ENCODE results near the gene SPDYE5. TPM values are rescaled to one million over a fixed set of nuclear protein-coding genes. Genes with fewer than 3 reads are reported as not detected.
"Not testable (repeated sequence)": the region's sequence is repeated elsewhere in the genome, so short reads cannot be mapped to it uniquely, and the experiment has no call there.

Gene SPDYE5
- total RNA-seq, 4 donors from 2014 or later, result not detected

DNA sequence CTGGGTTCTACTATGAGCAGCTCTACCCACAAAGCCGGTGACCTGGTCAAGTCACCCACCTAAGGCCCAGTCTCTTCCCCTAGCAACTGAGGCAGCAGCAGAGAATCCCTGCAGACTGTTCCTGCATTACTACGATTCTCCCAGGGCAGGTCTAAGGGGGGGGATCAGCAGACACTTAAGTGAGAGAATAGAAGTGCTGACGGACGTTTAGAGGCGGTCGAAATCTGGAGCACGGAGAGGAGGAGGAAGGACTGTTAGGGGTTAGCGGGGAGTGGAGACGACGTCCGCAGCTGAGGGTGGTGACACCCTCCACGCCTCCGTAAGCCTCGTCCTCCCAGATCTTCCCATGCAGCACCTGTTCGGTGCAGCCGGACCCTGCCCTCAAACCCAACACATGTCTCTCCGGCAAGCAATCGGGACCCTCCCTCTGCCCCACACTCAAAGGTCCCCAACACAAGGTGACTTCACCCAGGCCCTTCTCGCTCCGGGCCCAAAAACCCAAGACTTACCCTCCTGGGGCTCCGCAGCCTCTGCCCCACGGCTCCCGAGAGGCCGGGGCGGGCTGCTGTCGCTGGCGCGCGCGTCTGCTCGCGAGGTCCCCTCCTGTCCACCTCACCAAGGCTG, 6.7 kb upstream of the SPDYE5 start:
- H3K27me3 ChIP-seq; H3K36me3 ChIP-seq; intact Hi-C loops (cut with DNase I); DNase-seq; H3K9me3 ChIP-seq: not testable (repeated sequence)
- Histone ChIP-seq H3K4me3 (peak overlapping the region; percentile 72 to 96 (median 76)), H3K27ac (peak overlapping the region; percentile 87 to 91 (median 88)), H3K4me1 (peaks cover 0 to 20% (median 0%) of the 10 kb centered on the region in 3 donors)
- WGBS, 2 donors, result 0% methylated on average over 7 of the region's 32 CpGs; no CpG with 5 or more reads in 1 of the 2 donors

GRCh38 chr7:75485979-75486643, 6.0 kb upstream of the SPDYE5 start, which contains the start of gene POM121C:
Gene POM121C, minus strand, starts transcription at chr7:75486299. Its CDS starts 44,803 bp downstream, at chr7:75441496.
- peak within 1 kb of the TSS; percentile 87 to 91 (median 88) for H3K27ac ChIP-seq
- WGBS, 2 donors, result 0% methylated on average over 1 to 5 of the region's 49 CpGs
- intact Hi-C loops (cut with DNase I); H3K36me3 ChIP-seq; H3K9me3 ChIP-seq; H3K27me3 ChIP-seq: not testable (repeated sequence)
- peak; percentile 44 for DNase-seq
- H3K4me1 ChIP-seq, result peaks cover 0 to 20% (median 0%) of the 10 kb centered on the region in 3 donors
- H3K4me3 ChIP-seq, result peak within 1 kb of the TSS; percentile 72 to 96 (median 76)
- peak in 2 of 4 donors; percentile 13 to 53 for TF ChIP-seq POLR2A (IDR thresholded peaks at IDR 0.05)

DNA sequence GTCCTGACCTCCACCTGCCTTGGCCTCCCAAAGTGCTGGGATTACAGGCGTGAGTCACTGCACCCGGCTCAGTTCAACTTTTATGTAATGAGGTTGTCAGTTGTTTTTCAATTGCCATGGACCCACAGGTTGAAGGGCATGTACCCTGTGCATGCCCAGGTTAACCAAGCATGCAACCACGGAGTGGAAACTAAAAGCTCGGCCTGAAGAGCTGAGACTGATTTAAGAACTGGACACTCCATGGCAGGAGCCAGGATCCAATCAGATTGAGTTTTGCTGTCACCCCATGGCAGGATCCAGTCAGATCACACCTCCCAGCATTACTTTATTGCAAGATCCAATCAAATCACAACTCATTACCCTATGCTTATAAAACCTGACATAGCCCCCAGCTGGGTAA, 16.9 kb downstream of the SPDYE5 start:
- H3K27ac ChIP-seq; H3K27me3 ChIP-seq; H3K4me3 ChIP-seq; H3K9me3 ChIP-seq; H3K4me1 ChIP-seq; DNase-seq; intact Hi-C loops (cut with DNase I): not testable (repeated sequence)
- WGBS, 2 donors, result no CpG with 5 or more reads among the region's 4 CpGs
- H3K36me3 ChIP-seq, result peaks cover 0 to 40% (median 0%) of the 10 kb centered on the region in 3 donors

DNA sequence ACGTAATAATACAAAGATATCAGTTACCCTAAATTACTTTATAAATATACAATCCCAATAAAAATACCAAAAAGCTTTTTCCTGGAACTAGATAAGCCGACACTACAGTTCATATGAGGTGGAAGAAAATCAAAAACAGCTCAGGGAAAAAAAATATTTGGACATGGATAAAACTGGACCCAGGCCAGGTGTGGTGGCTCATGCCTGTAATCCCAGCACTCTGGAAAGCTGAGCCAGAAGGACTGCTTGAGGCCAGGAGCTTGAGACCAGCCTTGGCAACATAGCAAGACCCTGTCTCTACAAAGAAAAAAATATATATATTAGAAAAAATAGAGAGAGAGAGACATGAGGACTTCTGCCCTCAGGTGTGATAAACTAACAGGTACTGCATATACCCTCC, 26.7 kb downstream of the SPDYE5 start:
- H3K9me3 ChIP-seq; H3K27me3 ChIP-seq; H3K4me1 ChIP-seq; intact Hi-C loops (cut with DNase I); H3K27ac ChIP-seq; H3K4me3 ChIP-seq; DNase-seq: not testable (repeated sequence)
- WGBS, 2 donors, result 57 to 79% methylated on average over 2 of the region's 2 CpGs
- peaks cover 0 to 82% (median 4%) of the 10 kb centered on the region in 3 donors for H3K36me3 ChIP-seq

GRCh38 chr7:75521727-75522126, 29.6 kb downstream of the SPDYE5 start:
- intact Hi-C loops (cut with DNase I); H3K27ac ChIP-seq; H3K27me3 ChIP-seq; H3K4me3 ChIP-seq; DNase-seq; H3K9me3 ChIP-seq: not testable (repeated sequence)
- peaks cover 0 to 82% (median 5%) of the 10 kb centered on the region in 3 donors for H3K36me3 ChIP-seq
- H3K4me1 ChIP-seq, result peaks cover 0 to 13% (median 9%) of the 10 kb centered on the region in 3 donors

DNA sequence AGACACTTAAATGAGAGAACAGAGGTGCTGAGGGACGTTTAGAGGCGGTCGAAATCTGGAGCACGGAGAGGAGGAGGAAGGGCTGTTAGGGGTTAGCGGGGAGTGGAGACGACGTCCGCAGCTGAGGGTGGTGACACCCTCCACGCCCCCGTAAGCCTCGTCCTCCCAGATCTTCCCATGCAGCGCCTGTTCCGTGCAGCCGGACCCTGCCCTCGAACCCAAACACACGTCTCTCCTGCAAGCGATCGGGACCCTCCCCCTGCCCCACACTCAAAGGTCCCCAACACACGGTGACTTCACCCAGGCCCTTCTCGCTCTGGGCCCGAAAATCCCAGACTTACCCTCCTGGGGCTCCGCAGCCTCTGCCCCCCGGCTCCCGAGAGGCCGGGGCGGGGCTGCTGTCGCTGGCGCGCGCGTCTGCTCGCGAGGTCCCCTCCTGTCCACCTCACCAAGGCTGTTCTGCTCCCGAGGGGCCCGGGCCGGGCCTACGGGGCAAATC, 35.2 kb downstream of the SPDYE5 start:
- DNase-seq; H3K9me3 ChIP-seq; H3K27me3 ChIP-seq; intact Hi-C loops (cut with DNase I): not testable (repeated sequence)
- Histone ChIP-seq H3K4me1 (peaks cover 0 to 42% (median 12%) of the 10 kb centered on the region in 3 donors), H3K27ac (peak overlapping the region; percentile 85 to 94 (median 89)), H3K36me3 (peaks cover 0 to 36% (median 5%) of the 10 kb centered on the region in 3 donors), H3K4me3 (peak overlapping the region; percentile 76 to 97 (median 91))
- WGBS, 2 donors, result 0% methylated on average over 11 to 23 of the region's 37 CpGs

DNA sequence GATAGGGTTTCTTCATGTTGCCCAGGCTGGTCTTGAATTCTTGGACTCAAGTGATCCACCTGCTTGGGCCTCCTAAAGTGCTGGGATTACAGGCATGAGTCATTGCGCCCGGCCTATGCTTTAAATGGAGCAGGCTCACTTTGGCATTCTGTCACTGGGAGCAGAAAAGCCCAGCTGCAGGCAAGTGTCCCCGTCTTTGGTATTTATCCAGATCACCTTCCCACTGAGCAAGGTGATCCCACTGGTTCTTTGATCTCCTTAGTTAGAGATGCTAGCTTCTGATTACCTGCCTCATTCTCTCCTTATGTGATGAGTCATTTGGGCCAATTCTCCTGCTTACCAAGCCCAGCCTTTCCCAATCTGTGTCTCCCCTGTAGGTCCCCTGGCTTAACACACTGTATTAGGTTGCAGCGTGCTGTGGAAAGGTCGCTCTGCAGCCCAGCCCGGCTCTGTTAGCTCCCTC, 39.3 kb downstream of the SPDYE5 start:
- TF ChIP-seq POLR2A (IDR thresholded peaks at IDR 0.05), result no peak
- TF ChIP-seq, protein P1, sequence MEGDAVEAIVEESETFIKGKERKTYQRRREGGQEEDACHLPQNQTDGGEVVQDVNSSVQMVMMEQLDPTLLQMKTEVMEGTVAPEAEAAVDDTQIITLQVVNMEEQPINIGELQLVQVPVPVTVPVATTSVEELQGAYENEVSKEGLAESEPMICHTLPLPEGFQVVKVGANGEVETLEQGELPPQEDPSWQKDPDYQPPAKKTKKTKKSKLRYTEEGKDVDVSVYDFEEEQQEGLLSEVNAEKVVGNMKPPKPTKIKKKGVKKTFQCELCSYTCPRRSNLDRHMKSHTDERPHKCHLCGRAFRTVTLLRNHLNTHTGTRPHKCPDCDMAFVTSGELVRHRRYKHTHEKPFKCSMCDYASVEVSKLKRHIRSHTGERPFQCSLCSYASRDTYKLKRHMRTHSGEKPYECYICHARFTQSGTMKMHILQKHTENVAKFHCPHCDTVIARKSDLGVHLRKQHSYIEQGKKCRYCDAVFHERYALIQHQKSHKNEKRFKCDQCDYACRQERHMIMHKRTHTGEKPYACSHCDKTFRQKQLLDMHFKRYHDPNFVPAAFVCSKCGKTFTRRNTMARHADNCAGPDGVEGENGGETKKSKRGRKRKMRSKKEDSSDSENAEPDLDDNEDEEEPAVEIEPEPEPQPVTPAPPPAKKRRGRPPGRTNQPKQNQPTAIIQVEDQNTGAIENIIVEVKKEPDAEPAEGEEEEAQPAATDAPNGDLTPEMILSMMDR (IDR thresholded peaks at IDR 0.05), result no peak
- intact Hi-C loops (cut with DNase I), result no loop called here

GRCh38 chr7:75532639-75533038, 40.5 kb downstream of the SPDYE5 start:
- no peak for DNase-seq
- Histone ChIP-seq H3K9me3 (no peaks in the 10 kb centered on the region), H3K4me3 (no peak overlapping the region), H3K27ac (no peak overlapping the region), H3K4me1 (peaks cover 0 to 22% (median 0%) of the 10 kb centered on the region in 3 donors), H3K36me3 (peaks cover 0 to 22% (median 12%) of the 10 kb centered on the region in 3 donors), H3K27me3 (no peaks in the 10 kb centered on the region)
- TF ChIP-seq, protein P1 (IDR thresholded peaks at IDR 0.05), result no peak
- no peak for TF ChIP-seq POLR2A (IDR thresholded peaks at IDR 0.05)
- intact Hi-C loops (cut with DNase I), result no loop called here
- WGBS, 2 donors, result 90 to 96% methylated on average over 2 to 4 of the region's 4 CpGs

More for the DNA sequence above, 39.3 kb downstream of the SPDYE5 start:
- 43 to 46% methylated on average over 4 to 6 of the region's 6 CpGs for WGBS, 2 donors
- no peaks in the 10 kb centered on the region for H3K9me3 ChIP-seq
- H3K36me3 ChIP-seq, result peaks cover 0 to 10% (median under 1%) of the 10 kb centered on the region in 3 donors
- peaks cover 0 to 32% (median 6%) of the 10 kb centered on the region in 3 donors for H3K4me1 ChIP-seq
- H3K27ac ChIP-seq, result no peak overlapping the region
- H3K27me3 ChIP-seq, result no peaks in the 10 kb centered on the region
- H3K4me3 ChIP-seq, result no peak overlapping the region
- DNase-seq, result no peak
